GM18505 (cell line): ENCODE data around the gene CHST13.

Source experiments
- ATAC-seq: cut with Tn5 transposase; IDR thresholded peaks from one replicate; pipeline ENCODE4 v1.9.1; 2021; ENCODE audit not compliant: unreplicated experiment
- POLR2A ChIP-seq: IDR thresholded peaks from 4 replicates; pipeline ENCODE4 v1.6.1; 2011; ENCODE audit warnings: borderline replicate concordance; ENCODE audit not compliant: insufficient read depth, insufficient read length; ENCODE audit errors: extremely low read depth

Gene CHST13

GRCh38 chr3:126494204-126494969 lies 29.6 kb upstream of the CHST13 start:
- no peak for ATAC-seq
- TF ChIP-seq POLR2A: no peak

- no peak for ATAC-seq
- no peak for TF ChIP-seq POLR2A
Measured at GRCh38 chr3:126494970-126495230, 29.1 kb upstream of the CHST13 start.

- ATAC-seq: no peak
- TF ChIP-seq POLR2A: no peak
Measured at GRCh38 chr3:126495786-126496185, 28.2 kb upstream of the CHST13 start.

GRCh38 chr3:126496894-126497850 lies 26.8 kb upstream of the CHST13 start:
- no peak for ATAC-seq
- TF ChIP-seq POLR2A: no peak

- no peak for TF ChIP-seq POLR2A
- ATAC-seq: no peak
Measured at GRCh38 chr3:126497956-126498355, 26.0 kb upstream of the CHST13 start.

- no peak for TF ChIP-seq POLR2A
Measured at GRCh38 chr3:126498461-126498860, 25.5 kb upstream of the CHST13 start.

GRCh38 chr3:126498929-126499328 lies 25.0 kb upstream of the CHST13 start:
- ATAC-seq: no peak
- no peak for TF ChIP-seq POLR2A

More at GRCh38 chr3:126498461-126498860, 25.5 kb upstream of the CHST13 start:
- no peak for ATAC-seq

- no peak for TF ChIP-seq POLR2A
- no peak for ATAC-seq
Measured at GRCh38 chr3:126499401-126499800, 24.6 kb upstream of the CHST13 start.

GRCh38 chr3:126500016-126500415 lies 23.9 kb upstream of the CHST13 start:
- TF ChIP-seq POLR2A: no peak
- ATAC-seq: no peak

- ATAC-seq: no peak
- no peak for TF ChIP-seq POLR2A
Measured at GRCh38 chr3:126501054-126501453, 22.9 kb upstream of the CHST13 start.

- no peak for ATAC-seq
- TF ChIP-seq POLR2A: no peak
Measured at GRCh38 chr3:126501736-126502135, 22.2 kb upstream of the CHST13 start.

- TF ChIP-seq POLR2A: no peak
- no peak for ATAC-seq
Measured at GRCh38 chr3:126502656-126503055, 21.3 kb upstream of the CHST13 start.

- no peak for ATAC-seq
- no peak for TF ChIP-seq POLR2A
Measured at GRCh38 chr3:126503701-126504100, 20.3 kb upstream of the CHST13 start.

- ATAC-seq: no peak
- no peak for TF ChIP-seq POLR2A
Measured at GRCh38 chr3:126507886-126508285, 16.1 kb upstream of the CHST13 start.
